Caco-2 (cell line): ENCODE data around the gene ATIC. TPM values are rescaled to one million over a fixed set of nuclear protein-coding genes. Genes with fewer than 3 reads are reported as not detected.

ENCODE experiments used
- BruUV-seq: library from RNA; stranded (reverse); fragments of 400-500 nt; replicated peaks from 2 replicates; lab custom pipeline; 2021; lab: Mats Ljungman, UMichigan
- CTCF ChIA-PET: fragments of 300-600 bp; sonication (Branson Sonifier 250); formaldehyde crosslinking; loops from one replicate; lab custom pipeline; 2022; ENCODE audit warnings: antibody characterized with exemption; lab: Charles Lee
- POLR2A ChIA-PET: fragments of 300-600 bp; sonication (Branson Sonifier 250); formaldehyde crosslinking; loops from one replicate; lab custom pipeline; 2022; ENCODE audit warnings: antibody characterized with exemption; lab: Charles Lee
- DNase-seq, 2 experiments: peaks; one replicate each; pipeline versions ENCODE4 v3.0.0 to v3.0.0-alpha.2; 2020 to 2022
- H3K27me3 ChIP-seq: replicated peaks from 2 replicates; pipeline ENCODE4 v1.6.0; 2011; ENCODE audit warnings: low read length; ENCODE audit not compliant: control insufficient read depth, insufficient read depth
- H3K36me3 ChIP-seq: 2 replicates; pipeline ENCODE4 v1.5.1; 2011; ENCODE audit warnings: low read length; ENCODE audit not compliant: control insufficient read depth, insufficient read depth
- H3K4me1 ChIP-seq: fragments of 250-450 bp; sonication (Bioruptor Pico); 2 replicates; pipeline ENCODE4 v1.5.1; 2020; ENCODE audit warnings: mild to moderate bottlenecking
- H3K4me3 ChIP-seq: 2 replicates; pipeline ENCODE4 v1.5.1; 2011; ENCODE audit warnings: low read depth, mild to moderate bottlenecking, control low read depth, low read length
- H3K9me3 ChIP-seq: fragments of 250-450 bp; sonication (Bioruptor Pico); 2 replicates; pipeline ENCODE4 v1.5.1; 2020; ENCODE audit warnings: mild to moderate bottlenecking, moderate library complexity
- H3K27ac Mint-ChIP-seq: one replicate; pipeline ENCODE4 v1.8.0; 2022; ENCODE audit warnings: mixed read lengths; ENCODE audit not compliant: unreplicated experiment
- H3K27me3 Mint-ChIP-seq: one replicate; pipeline ENCODE4 v1.8.0; 2022; ENCODE audit warnings: mixed read lengths; ENCODE audit not compliant: insufficient read depth, unreplicated experiment
- H3K36me3 Mint-ChIP-seq: one replicate; pipeline ENCODE4 v1.8.0; 2022; ENCODE audit warnings: mild to moderate bottlenecking, mixed read lengths; ENCODE audit not compliant: insufficient read depth, unreplicated experiment
- H3K4me1 Mint-ChIP-seq: one replicate; pipeline ENCODE4 v1.8.0; 2022; ENCODE audit warnings: low read depth, mixed read lengths; ENCODE audit not compliant: unreplicated experiment
- H3K4me3 Mint-ChIP-seq: one replicate; pipeline ENCODE4 v1.8.0; 2022; ENCODE audit warnings: mild to moderate bottlenecking, moderate library complexity, mixed read lengths; ENCODE audit not compliant: unreplicated experiment
- H3K9me3 Mint-ChIP-seq: one replicate; pipeline ENCODE4 v1.8.0; 2022; ENCODE audit warnings: mixed read lengths; ENCODE audit not compliant: unreplicated experiment
- CTCF ChIP-seq, 2 experiments: fragments of 200-600 bp in 1 of 2; IDR thresholded peaks; 1 replicate in 1 of 2; 2 replicates in 1 of 2; pipeline versions ENCODE4 v1.5.1 to v1.8.0; 2011 to 2022; ENCODE audit warnings: antibody characterized with exemption in 1 of 2, control low read depth in 1 of 2, inconsistent platforms in 1 of 2, low read depth in 1 of 2, low read length in 1 of 2, mild to moderate bottlenecking in 1 of 2, moderate library complexity in 1 of 2; ENCODE audit not compliant: insufficient read depth in 1 of 2, severe bottlenecking in 1 of 2, unreplicated experiment in 1 of 2
- intact Hi-C: fragments of 100-400 bp; cut with micrococcal nuclease; formaldehyde crosslinking; loops from one replicate; pipeline ENCODE4 v1.10.0; 2022; ENCODE audit not compliant: unreplicated experiment
- total RNA-seq: library from RNA; stranded (reverse); gene quantifications from 2 replicates; pipeline ENCODE4 v1.2.3, GENCODE V29; 2022

Gene ATIC
- total RNA-seq, 1 experiment from 2014 or later, result 318 TPM

- intact Hi-C loops, result no loop called here
- H3K9me3 ChIP-seq, result no peaks in the 10 kb centered on the region
- H3K4me3 ChIP-seq, result no peak overlapping the region
- H3K4me1 ChIP-seq, result no peaks in the 10 kb centered on the region; the same call in 1 of the 2 replicates
- H3K27ac Mint-ChIP-seq, result no peak overlapping the region
- H3K36me3 Mint-ChIP-seq, result no peaks in the 10 kb centered on the region
- no peaks in the 10 kb centered on the region for H3K27me3 ChIP-seq
- POLR2A ChIA-PET, result no interaction called here
- peaks cover 14% of the 10 kb centered on the region for H3K9me3 Mint-ChIP-seq
- BruUV-seq, result no TSS peak
- peaks cover under 1% of the 10 kb centered on the region for H3K4me1 Mint-ChIP-seq
- CTCF ChIA-PET, result no interaction called here
- H3K4me3 Mint-ChIP-seq, result no peak overlapping the region
- no peak for TF ChIP-seq CTCF (IDR thresholded peaks at IDR 0.05; ENCODE audit: insufficient read depth in 1 of 2, low read depth in 1 of 2, low read length in 1 of 2, severe bottlenecking in 1 of 2, unreplicated experiment in 1 of 2)
- H3K36me3 ChIP-seq, result no peaks in the 10 kb centered on the region
- H3K27me3 Mint-ChIP-seq, result peaks cover 4% of the 10 kb centered on the region
- DNase-seq, result no peak
Measured at GRCh38 chr2:215264374-215264773, 47.5 kb upstream of the ATIC start.

- peaks cover 14% of the 10 kb centered on the region for H3K9me3 Mint-ChIP-seq
- ChIA-PET CTCF (interaction anchor here (0.6 kb wide), 1 partner anchor 133 kb away, joined by 4 read pairs; no protein-coding TSS in a partner anchor), POLR2A (interaction anchor here (0.7 kb wide), 1 partner anchor 302 kb away, joined by 8 read pairs; no protein-coding TSS in a partner anchor)
- intact Hi-C loops, result loop anchor here (5.0 kb wide), 1 partner anchor 663 kb away; no protein-coding TSS in a partner anchor
- no peaks in the 10 kb centered on the region for H3K9me3 ChIP-seq
- DNase-seq, result peak; percentile 72 to 78
- H3K27me3 Mint-ChIP-seq, result no peaks in the 10 kb centered on the region
- H3K4me1 Mint-ChIP-seq, result peaks cover under 1% of the 10 kb centered on the region
- BruUV-seq, result no TSS peak
- no peak overlapping the region for H3K4me3 ChIP-seq
- no peak overlapping the region for H3K27ac Mint-ChIP-seq
- peak; percentile 76 to 85 for TF ChIP-seq CTCF (IDR thresholded peaks at IDR 0.05; ENCODE audit: insufficient read depth in 1 of 2, low read depth in 1 of 2, low read length in 1 of 2, severe bottlenecking in 1 of 2, unreplicated experiment in 1 of 2)
- H3K4me3 Mint-ChIP-seq, result no peak overlapping the region
- peaks cover 3% of the 10 kb centered on the region; the same call in 1 of the 2 replicates for H3K4me1 ChIP-seq
- H3K36me3 Mint-ChIP-seq, result no peaks in the 10 kb centered on the region
- H3K27me3 ChIP-seq, result no peaks in the 10 kb centered on the region
- no peaks in the 10 kb centered on the region for H3K36me3 ChIP-seq
Measured at GRCh38 chr2:215269397-215270117, 42.3 kb upstream of the ATIC start.

- ChIA-PET CTCF (no interaction called here), POLR2A (interaction anchor here (0.7 kb wide), 1 partner anchor 302 kb away, joined by 8 read pairs; no protein-coding TSS in a partner anchor)
- H3K4me1 Mint-ChIP-seq, result peaks cover 5% of the 10 kb centered on the region
- DNase-seq, result no peak
- intact Hi-C loops, result loop anchor here (5.0 kb wide), 1 partner anchor 662 kb away; no protein-coding TSS in a partner anchor
- H3K9me3 Mint-ChIP-seq, result peaks cover 14% of the 10 kb centered on the region
- H3K27ac Mint-ChIP-seq, result no peak overlapping the region
- BruUV-seq, result no TSS peak
- Histone ChIP-seq H3K36me3 (no peaks in the 10 kb centered on the region), H3K9me3 (no peaks in the 10 kb centered on the region), H3K4me1 (peaks cover 3% of the 10 kb centered on the region; the same call in 1 of the 2 replicates), H3K4me3 (no peak overlapping the region), H3K27me3 (no peaks in the 10 kb centered on the region)
- H3K27me3 Mint-ChIP-seq, result no peaks in the 10 kb centered on the region
- TF ChIP-seq CTCF (IDR thresholded peaks at IDR 0.05; ENCODE audit: insufficient read depth in 1 of 2, low read depth in 1 of 2, low read length in 1 of 2, severe bottlenecking in 1 of 2, unreplicated experiment in 1 of 2), result no peak
- H3K36me3 Mint-ChIP-seq, result no peaks in the 10 kb centered on the region
- no peak overlapping the region for H3K4me3 Mint-ChIP-seq
Measured at GRCh38 chr2:215270118-215270451, 41.8 kb upstream of the ATIC start.
